GM18861 (cell line): ENCODE results near the gene MRPL40.
"Not testable (repeated sequence)": the region's sequence is repeated elsewhere in the genome, so short reads cannot be mapped to it uniquely, and the experiment has no call there.

Source experiments
- ATAC-seq: cut with Tn5 transposase; IDR thresholded peaks from one replicate; pipeline ENCODE4 v1.9.1; 2021; ENCODE audit not compliant: unreplicated experiment

MRPL40 gene

DNA sequence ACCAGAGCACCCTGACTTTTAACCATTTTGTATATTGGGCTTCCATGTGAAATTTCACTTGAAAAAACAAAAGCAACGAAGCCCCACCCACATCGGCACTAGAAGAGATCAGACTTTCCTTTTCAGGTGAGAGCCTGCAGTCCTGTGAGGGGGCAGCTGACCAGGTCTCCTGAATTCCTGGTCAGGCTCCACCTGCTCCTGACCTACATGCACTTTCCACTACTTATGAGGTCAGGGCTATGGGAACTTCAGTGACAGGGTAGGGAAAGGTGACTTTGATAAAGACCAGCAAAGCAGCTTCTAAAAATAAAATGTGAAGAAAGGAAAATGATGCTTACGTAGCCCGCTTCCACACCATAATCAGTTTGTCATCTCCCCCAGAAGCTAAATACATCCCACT lies 25.5 kb upstream of the MRPL40 start:
- no peak for ATAC-seq

DNA sequence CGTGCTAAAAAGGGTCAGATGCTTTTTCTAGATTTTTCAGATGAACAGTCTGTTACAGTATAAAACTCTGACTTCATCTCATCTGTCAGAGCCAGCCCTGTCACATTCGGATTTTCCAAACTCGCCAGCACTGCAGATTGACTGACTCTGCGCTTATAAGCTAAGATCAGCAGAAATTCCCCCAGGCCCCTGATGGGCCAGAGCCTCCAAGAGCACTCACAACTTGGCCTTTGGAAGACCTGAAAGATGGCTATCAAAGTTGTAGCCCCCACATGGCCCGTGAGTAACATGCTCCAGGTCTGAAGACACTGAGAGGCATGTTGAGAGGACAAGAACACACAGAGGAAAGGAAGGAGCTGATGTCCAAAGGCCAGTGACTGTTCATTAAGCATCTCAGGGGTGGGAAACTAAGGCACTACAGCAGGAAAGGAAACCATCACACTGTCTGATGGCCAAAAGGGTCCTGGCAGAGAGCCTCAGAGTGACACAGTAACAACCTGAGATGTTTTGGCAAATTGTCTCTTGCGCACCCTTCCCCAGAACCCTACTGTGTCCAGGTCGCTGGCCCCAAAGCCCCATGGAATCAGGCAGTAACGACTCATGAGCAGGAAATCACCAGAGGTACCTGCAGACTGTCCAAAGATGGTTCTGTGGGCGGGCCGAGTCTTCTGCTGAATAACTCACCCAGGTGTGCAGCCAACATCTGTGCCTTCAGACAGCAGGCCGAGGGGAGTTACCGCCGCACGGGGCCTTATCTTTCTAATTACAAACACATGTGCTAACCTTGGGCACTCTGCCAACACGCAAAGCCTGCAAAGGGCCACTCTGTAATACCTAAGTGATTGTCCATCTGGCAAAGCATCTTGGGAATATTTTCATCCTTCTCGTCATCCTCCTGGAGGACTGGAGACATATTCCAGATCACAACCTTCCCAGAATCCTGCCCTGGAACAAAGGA lies 24.4 kb upstream of the MRPL40 start:
- no peak for ATAC-seq

DNA sequence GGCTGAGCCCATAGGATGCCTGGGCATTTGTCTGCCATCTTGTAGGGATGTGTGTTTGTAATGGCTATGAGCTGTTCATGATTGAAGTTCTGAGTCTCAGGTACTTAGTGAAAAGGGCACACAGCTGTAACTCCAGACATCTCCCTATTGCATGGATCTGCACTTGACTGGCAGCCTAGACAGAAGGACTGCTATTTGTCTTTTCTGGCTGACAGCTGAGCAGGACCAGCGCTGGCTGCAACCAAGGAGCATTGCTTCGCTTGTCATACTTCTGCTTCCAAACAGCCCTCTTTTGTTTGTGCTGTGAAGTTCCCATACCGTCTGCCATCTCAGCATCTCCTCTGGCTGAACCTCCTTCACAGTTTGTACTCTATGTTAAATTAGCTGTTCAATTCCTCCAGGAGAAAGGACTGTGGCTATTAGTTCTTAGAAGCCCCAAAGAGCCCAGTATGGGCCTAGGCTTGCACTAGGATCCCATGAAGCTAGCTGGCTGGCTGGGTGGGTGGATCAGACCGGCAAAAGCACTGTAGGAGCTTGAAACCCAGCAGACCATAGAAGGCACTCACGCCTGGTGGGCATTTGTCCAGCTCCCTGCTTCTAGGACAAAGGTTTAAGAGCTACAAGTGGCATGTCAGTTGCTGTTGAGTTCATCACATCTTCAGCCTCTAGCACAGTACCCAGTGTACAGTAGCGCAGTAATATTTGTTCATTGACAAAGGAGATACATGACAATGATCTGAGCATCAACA lies 21.2 kb upstream of the MRPL40 start:
- no peak for ATAC-seq

- no peak for ATAC-seq
Observed at GRCh38 chr22:19411690-19412045, 20.7 kb upstream of the MRPL40 start.

GRCh38 chr22:19412478-19412877 lies 19.9 kb upstream of the MRPL40 start:
- no peak for ATAC-seq

- no peak for ATAC-seq
Observed at GRCh38 chr22:19412923-19413322, 19.4 kb upstream of the MRPL40 start.

DNA sequence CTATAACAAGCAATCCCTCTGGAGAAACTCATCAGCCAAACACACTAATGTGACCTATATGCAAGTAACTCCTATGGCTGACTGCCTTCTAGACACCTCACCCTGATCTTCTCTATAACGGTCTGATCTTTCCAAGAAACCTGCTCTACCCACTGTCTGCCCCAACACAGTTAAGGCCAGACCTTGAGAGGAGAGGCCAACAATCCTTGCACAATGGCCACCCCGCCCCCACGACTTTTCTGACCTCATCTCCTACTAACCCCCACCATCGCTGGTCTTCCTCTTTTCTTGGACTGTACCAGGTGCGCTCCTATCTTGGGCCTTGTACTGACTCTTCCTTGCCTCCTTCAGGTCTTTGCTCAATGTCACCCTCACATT lies 13.3 kb upstream of the MRPL40 start:
- no peak for ATAC-seq

DNA sequence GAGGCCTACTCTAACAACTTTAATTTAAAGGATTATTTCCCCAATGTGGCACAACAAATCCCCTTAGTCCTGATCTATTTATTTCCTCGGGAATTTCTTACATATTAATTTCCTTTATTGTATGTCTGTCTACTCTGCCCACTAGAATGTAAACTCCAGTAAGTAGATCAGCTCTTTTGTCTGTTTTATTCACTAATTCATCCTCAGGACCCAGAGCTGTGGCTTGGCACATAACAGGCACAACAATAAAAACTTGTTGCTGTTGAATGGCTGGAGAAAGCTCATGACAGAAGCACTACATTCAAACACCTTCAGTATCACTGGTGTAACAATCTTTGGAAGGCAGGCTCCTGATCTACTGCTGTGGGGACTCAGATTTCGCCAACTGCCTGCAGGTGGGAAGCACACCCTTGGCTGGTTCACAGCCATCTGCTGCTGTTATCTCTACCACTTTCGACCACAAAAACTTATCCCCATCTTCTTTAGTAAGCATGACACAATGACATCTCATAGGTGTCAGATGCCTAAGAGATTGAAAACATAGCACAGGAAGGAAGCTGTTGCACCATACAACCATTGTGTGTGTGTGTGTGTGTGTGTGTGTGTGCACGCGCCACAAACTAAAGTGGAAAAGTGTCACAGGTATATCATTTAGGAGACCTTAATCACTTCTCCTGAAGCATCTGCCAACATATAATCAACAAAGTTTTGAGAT lies 12.7 kb upstream of the MRPL40 start:
- ATAC-seq, result no peak

- no peak for ATAC-seq
Observed at GRCh38 chr22:19420321-19420720, 12.0 kb upstream of the MRPL40 start.

GRCh38 chr22:19422440-19423301 lies 9.7 kb upstream of the MRPL40 start:
- ATAC-seq, result no peak

- no peak for ATAC-seq
Observed at GRCh38 chr22:19424186-19424500, 8.2 kb upstream of the MRPL40 start.

DNA sequence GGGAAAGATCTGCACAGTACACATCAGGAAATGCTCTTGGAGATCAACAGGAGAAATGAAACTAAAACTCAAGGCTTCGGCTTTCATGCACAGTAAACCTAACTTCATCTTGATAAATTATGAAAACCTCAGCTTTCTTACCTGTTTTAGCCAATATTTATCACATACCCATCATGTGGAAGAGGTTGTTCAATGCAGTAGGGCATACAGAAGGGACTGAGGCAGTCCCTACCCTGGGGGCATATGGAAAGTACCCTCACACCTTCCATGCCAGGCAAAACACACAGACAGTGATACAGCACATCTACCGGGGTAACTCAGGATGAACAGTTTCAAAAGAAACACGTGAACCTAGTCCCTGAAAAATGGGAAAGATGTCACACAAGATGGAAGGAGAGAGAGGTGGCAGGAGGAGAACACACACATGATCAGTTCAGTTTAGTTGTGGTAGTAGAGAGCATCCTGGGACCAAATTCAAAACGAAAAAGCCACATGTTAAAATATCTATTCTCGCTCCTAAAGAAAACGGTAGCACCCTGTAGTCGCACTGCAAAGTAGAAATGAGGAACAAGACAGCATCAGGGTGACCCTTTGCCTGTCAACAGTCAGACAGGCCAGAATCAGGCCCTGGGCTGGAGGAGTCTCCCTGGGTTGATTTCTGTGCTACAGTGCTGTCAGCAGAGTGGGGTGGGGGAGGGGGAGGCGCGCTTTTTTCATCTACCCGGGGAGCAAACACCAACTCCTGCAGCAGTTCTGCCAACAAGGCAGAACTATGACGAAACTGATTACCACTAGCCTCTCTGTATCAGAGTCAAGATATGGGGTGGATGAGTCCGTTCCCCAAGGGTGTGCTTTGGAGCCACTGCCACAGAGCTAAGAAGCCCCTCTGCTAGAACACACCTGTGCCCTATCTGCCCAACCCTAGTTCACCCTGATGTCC lies 2.1 kb upstream of the MRPL40 start:
- no peak for ATAC-seq

GRCh38 chr22:19430890-19431541 lies 1.3 kb upstream of the MRPL40 start:
- ATAC-seq, result no peak

DNA sequence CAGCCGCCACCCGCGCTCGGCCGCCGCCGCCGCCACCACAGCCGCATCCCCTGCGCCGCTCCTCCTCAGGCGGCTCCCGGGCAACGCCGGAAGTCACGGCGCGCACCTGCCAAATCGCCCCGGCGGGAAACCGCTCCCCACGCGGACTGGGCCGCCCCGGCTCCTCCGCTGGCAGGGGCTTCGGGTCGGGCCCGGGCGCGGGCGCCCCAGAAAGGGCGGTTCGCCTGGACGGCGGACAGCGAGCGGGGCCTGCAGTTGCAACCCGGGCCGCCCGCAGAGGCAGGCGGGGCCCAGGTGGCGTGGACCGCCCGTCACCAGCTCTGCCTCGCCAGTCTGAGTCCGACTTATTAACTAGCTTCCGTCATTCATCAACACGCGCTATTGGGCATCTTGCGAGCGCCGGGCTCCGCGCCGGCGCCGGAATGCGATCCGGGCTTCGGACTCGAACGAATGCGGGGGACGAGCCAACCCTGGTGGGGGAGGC lies 654 bp upstream of the MRPL40 start, which contains the start of gene HIRA:
Gene HIRA, minus strand, starts transcription at position 85 of the 484 bp plus-strand sequence. CDS start 257 bp downstream, outside the sequence.
- peak; percentile 35 for ATAC-seq

DNA sequence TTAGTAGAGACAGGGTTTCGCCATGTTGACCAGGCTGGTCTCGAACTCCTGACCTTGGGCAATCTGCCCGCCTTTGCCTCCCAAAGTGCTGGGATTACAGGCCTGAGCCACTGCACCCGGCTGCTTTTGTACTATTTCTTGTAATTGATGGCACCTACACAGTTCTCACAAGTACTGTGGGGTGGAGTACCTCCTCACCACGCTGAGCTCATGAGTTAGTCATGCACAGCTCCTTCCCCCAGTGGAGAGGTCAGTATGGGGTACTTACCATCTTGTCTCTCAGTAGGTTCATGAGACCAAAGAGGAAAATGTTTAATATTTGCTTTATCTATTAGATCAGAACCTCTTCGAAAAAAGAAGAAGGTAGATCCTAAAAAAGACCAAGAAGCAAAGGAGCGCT lies 2.1 kb downstream of the MRPL40 start:
- ATAC-seq, result no peak

- no peak for ATAC-seq
Observed at GRCh38 chr22:19434829-19435580, 2.7 kb downstream of the MRPL40 start.

DNA sequence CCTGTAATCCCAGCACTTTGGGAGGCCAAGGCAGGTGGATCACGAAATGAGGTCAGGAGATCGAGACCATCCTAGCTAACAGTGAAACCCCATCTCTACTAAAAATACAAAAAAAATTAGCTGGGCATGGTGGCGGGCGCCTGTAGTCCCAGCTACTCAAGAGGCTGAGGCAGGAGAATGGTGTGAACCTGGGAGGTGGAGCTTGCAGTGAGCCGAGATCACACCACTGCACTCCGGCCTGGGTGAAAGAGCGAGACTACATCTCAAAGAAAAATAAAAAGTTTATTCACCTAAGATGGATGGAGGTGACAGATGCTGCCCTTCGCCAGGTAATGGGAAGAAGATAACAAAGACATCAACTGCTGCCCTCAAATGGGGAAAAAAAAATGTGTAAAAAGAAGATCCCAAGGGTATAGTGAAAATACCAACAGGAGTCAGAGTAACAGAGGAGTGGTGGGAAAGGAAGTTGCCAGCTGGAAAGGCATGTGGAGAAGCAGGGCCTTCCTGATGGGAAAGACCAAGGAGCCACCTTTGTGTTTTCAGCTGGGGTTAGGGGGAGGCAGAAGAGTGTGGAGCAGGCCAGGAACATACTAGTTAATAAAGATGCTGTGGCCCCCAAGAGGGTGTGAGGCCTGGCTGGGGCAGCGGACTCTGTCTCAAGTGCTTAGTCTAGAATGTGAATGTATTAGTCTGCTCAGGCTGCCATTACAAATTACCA lies 4.3 kb downstream of the MRPL40 start:
- ATAC-seq, result not testable (repeated sequence)

DNA sequence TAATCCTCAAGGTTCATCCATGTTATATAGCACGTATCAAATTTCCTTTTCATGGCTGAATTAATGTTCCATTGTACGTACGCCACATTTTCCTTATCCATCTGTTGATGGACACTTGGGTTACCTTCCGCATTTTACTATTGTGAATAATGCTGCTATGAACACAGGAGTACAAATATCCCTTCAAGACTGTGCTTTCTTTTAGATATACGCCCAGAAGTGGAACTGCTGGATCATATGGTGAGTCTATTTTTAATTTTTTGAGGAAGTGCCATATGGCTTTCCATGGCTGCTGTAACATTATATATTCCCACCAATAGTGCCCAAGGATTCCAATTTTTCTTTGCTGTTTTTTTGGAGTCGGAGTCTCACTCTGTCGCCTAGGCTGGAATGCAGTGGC lies 6.0 kb downstream of the MRPL40 start:
- ATAC-seq, result no peak
